PC-9 (cell line): ENCODE measurements around the gene PNLIPRP2. TPM values are rescaled to one million over a fixed set of nuclear protein-coding genes. Genes with fewer than 3 reads are reported as not detected.

Source experiments
- BruUV-seq: library from RNA; stranded (reverse); fragments of 400-500 nt; replicated peaks from 2 replicates; lab custom pipeline; 2021; lab: Mats Ljungman, UMichigan
- CTCF ChIA-PET: fragments of 300-600 bp; sonication (Branson Sonifier 250); formaldehyde crosslinking; loops from one replicate; lab custom pipeline; 2022; ENCODE audit warnings: antibody characterized with exemption; lab: Charles Lee
- POLR2A ChIA-PET: fragments of 300-600 bp; sonication (Branson Sonifier 250); formaldehyde crosslinking; loops from one replicate; lab custom pipeline; 2022; ENCODE audit warnings: antibody characterized with exemption; ENCODE audit not compliant: unreplicated experiment; lab: Charles Lee
- DNase-seq, 2 experiments: peaks; one replicate each; pipeline versions ENCODE4 v3.0.0 to v3.0.0-alpha.2; 2015 to 2022; ENCODE audit warnings: mixed read lengths in 1 of 2
- H2AFZ ChIP-seq: fragments of 200-600 bp; sonication (generic); 2 replicates; pipeline ENCODE4 v1.8.1; 2017; ENCODE audit warnings: antibody characterized with exemption
- H3F3A ChIP-seq: fragments of 200-600 bp; sonication (generic); 2 replicates; pipeline ENCODE4 v1.8.1; 2017; ENCODE audit warnings: antibody characterized with exemption, mild to moderate bottlenecking, low read depth; ENCODE audit not compliant: insufficient read depth
- H3K27ac ChIP-seq: fragments of 200-600 bp; sonication (generic); 2 replicates; pipeline ENCODE4 v1.6.1; 2016; ENCODE audit warnings: mixed run types
- H3K27me3 ChIP-seq: fragments of 200-600 bp; sonication (generic); 2 replicates; pipeline ENCODE4 v1.6.1; 2016; ENCODE audit warnings: low read depth, mixed run types; ENCODE audit not compliant: insufficient read depth
- H3K36me3 ChIP-seq: fragments of 200-600 bp; sonication (generic); 2 replicates; pipeline ENCODE4 v1.6.1; 2016; ENCODE audit warnings: low read depth, mixed run types
- H3K4me1 ChIP-seq: fragments of 200-600 bp; sonication (generic); replicated peaks from 2 replicates; pipeline ENCODE4 v1.6.1; 2016; ENCODE audit warnings: mixed run types; ENCODE audit not compliant: insufficient read depth
- H3K4me2 ChIP-seq: fragments of 200-600 bp; sonication (generic); 2 replicates; pipeline ENCODE4 v1.6.1; 2017; ENCODE audit warnings: mixed run types
- H3K4me3 ChIP-seq: fragments of 200-600 bp; sonication (generic); 2 replicates; pipeline ENCODE4 v1.6.1; 2016; ENCODE audit warnings: mixed run types
- H3K79me2 ChIP-seq: fragments of 200-600 bp; sonication (generic); 2 replicates; pipeline ENCODE4 v1.6.1; 2017; ENCODE audit warnings: low read depth, mixed run types
- H3K9me2 ChIP-seq: fragments of 200-600 bp; sonication (generic); 2 replicates; pipeline ENCODE4 v1.8.1; 2017; ENCODE audit warnings: mild to moderate bottlenecking; ENCODE audit not compliant: insufficient read depth
- H3K9me3 ChIP-seq: fragments of 200-600 bp; sonication (generic); 2 replicates; pipeline ENCODE4 v1.8.1; 2016; ENCODE audit warnings: low read depth; ENCODE audit not compliant: insufficient read depth
- H4K20me1 ChIP-seq: fragments of 200-600 bp; sonication (generic); 2 replicates; pipeline ENCODE4 v1.8.1; 2017; ENCODE audit not compliant: insufficient read depth
- CTCF ChIP-seq: fragments of 200-600 bp; sonication (generic); conservative IDR thresholded peaks from 2 replicates; pipeline ENCODE4 v1.6.1; 2017; ENCODE audit warnings: mixed run types, antibody characterized with exemption, mild to moderate bottlenecking, moderate library complexity
- EZH2 ChIP-seq: fragments of 200-600 bp; sonication (generic); IDR thresholded peaks from 2 replicates; pipeline ENCODE4 v1.8.0; 2017; ENCODE audit warnings: antibody characterized with exemption, low read depth
- intact Hi-C: fragments of 100-400 bp; cut with micrococcal nuclease; formaldehyde crosslinking; loops from one replicate; pipeline ENCODE4 v1.10.0; 2022; ENCODE audit not compliant: unreplicated experiment
- total RNA-seq: library from RNA; stranded (reverse); gene quantifications from 2 replicates; pipeline ENCODE4 v1.2.3, GENCODE V29; 2021

Gene PNLIPRP2
- total RNA-seq, 1 experiment from 2014 or later: not detected

GRCh38 chr10:116689744-116690143, 69.0 kb downstream of the PNLIPRP2 start:
- BruUV-seq: no TSS peak
- H3K36me3 ChIP-seq: no peaks in the 10 kb centered on the region
- no peak overlapping the region for H3K4me3 ChIP-seq
- H3K9me3 ChIP-seq: no peaks in the 10 kb centered on the region
- no peak overlapping the region for H2AFZ ChIP-seq
- no peaks in the 10 kb centered on the region for H4K20me1 ChIP-seq
- no peak for DNase-seq
- no peak overlapping the region for H3K4me2 ChIP-seq
- no peaks in the 10 kb centered on the region for H3K27me3 ChIP-seq
- H3K79me2 ChIP-seq: no peaks in the 10 kb centered on the region
- no peaks in the 10 kb centered on the region for H3K9me2 ChIP-seq
- ChIA-PET CTCF (no interaction called here), POLR2A (no interaction called here)
- TF ChIP-seq EZH2: no peak
- no peak overlapping the region for H3K27ac ChIP-seq
- no peaks in the 10 kb centered on the region for H3K4me1 ChIP-seq
- intact Hi-C loops: no loop called here
- no peaks in the 10 kb centered on the region for H3F3A ChIP-seq

DNA sequence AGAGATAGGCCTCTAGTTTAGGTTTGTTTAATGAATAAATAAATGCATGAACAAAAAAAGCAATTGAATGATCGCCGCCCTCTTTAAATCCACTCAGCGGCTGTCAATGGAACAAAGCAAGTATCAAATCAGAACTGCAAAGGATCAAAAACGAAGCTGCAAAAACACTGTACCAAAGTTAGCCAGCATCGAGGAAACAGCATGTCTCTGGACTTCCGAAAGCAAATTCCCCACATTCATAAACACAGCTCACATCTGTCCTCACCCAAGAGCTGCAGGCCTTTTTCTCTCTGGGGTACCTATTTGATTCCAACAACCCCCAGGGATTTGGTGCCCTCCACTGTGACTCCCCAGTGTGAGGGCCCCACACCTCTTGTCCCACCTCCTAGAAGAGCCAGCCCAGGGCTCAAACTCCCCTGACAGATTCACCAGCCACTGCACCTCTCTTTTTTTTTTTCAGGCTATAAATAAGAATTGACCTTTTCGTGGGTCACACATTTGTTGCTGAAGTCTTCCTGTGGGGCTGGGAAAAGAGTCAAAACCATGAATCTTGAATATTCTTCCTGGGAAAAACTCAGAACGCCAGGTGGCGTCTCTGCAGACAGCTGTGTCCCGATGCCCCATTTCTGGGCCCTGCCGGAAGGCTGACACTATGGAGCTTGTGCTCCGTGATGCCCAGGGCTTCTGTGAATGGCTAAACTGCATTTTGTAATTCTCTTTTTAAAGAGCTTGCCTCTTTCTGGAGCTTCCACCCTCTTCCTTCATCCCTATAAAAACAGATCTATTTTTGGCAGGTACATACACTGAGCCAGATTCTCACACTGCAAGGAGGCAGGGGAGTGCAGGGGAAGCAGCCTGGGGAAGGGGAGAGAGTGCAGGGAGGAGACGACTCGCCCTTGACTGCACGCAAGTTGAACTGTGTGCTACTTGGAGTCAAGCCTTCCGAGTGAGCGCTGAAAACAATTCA, 69.9 kb downstream of the PNLIPRP2 start:
- no peaks in the 10 kb centered on the region for H3K27me3 ChIP-seq
- no peaks in the 10 kb centered on the region for H3K9me2 ChIP-seq
- intact Hi-C loops: no loop called here
- no peak overlapping the region for H3K4me3 ChIP-seq
- CTCF ChIA-PET: no interaction called here
- TF ChIP-seq CTCF (no peak), EZH2 (no peak)
- H4K20me1 ChIP-seq: no peaks in the 10 kb centered on the region
- POLR2A ChIA-PET: no interaction called here
- H3K27ac ChIP-seq: no peak overlapping the region
- no peak overlapping the region for H3K4me2 ChIP-seq
- H3K36me3 ChIP-seq: no peaks in the 10 kb centered on the region
- no peak for DNase-seq
- H3K9me3 ChIP-seq: no peaks in the 10 kb centered on the region
- no peaks in the 10 kb centered on the region for H3K79me2 ChIP-seq
- H3K4me1 ChIP-seq: no peaks in the 10 kb centered on the region
- no peak overlapping the region for H2AFZ ChIP-seq
- no TSS peak for BruUV-seq
- H3F3A ChIP-seq: no peaks in the 10 kb centered on the region

DNA sequence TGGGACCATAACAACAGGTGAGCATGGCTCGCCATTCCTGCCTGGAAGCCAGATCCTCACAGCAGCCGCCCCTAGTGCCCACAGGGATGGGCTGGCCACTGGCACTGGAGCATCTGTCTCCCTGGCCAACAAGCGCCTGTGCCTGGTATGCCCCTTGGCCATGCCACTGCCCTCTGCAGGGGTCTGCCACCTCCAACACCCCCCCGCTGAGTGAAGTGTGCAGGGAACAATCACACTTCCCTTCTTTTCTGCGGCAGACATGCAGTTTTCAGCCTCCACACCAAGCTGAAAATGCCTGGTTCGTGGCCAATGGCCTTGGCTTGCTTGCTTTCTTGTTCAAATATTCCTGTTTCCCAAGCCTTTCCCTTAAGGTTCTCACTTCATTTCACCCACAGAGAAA, 70.9 kb downstream of the PNLIPRP2 start:
- POLR2A ChIA-PET: no interaction called here

More for the DNA sequence above, 70.9 kb downstream of the PNLIPRP2 start:
- CTCF ChIA-PET: no interaction called here
- Histone ChIP-seq H3K36me3 (no peaks in the 10 kb centered on the region), H3K27ac (no peak overlapping the region), H3K79me2 (no peaks in the 10 kb centered on the region), H4K20me1 (no peaks in the 10 kb centered on the region), H3K9me2 (no peaks in the 10 kb centered on the region), H3F3A (no peaks in the 10 kb centered on the region), H3K9me3 (no peaks in the 10 kb centered on the region), H3K4me1 (no peaks in the 10 kb centered on the region), H2AFZ (no peak overlapping the region), H3K4me2 (no peak overlapping the region), H3K4me3 (no peak overlapping the region), H3K27me3 (no peaks in the 10 kb centered on the region)
- no TSS peak for BruUV-seq
- DNase-seq: no peak
- intact Hi-C loops: no loop called here
- no peak for TF ChIP-seq CTCF
- no peak for TF ChIP-seq EZH2
